HL-60 (cell line): Measurements from ENCODE around the gene ARR3.

Experiments used
- POLR2AphosphoS5 ChIP-seq: IDR thresholded peaks from 2 replicates; pipeline ENCODE4 v1.6.1; 2012; ENCODE audit warnings: low read depth
- SPI1 ChIP-seq: IDR thresholded peaks from 2 replicates; pipeline ENCODE4 v1.6.1; 2012; ENCODE audit warnings: low read depth, mild to moderate bottlenecking, borderline replicate concordance
- TF ChIP-seq, protein P1 (sequence below): IDR thresholded peaks from one replicate; pipeline ENCODE4 v1.5.1; 2011; ENCODE audit warnings: low read length, control low read depth, inconsistent platforms; ENCODE audit not compliant: insufficient read depth
- TF ChIP-seq, protein P2 (sequence below): IDR thresholded peaks from 2 replicates; pipeline ENCODE4 v1.6.1; 2012; ENCODE audit warnings: low read depth; ENCODE audit not compliant: insufficient replicate concordance

DNA sequence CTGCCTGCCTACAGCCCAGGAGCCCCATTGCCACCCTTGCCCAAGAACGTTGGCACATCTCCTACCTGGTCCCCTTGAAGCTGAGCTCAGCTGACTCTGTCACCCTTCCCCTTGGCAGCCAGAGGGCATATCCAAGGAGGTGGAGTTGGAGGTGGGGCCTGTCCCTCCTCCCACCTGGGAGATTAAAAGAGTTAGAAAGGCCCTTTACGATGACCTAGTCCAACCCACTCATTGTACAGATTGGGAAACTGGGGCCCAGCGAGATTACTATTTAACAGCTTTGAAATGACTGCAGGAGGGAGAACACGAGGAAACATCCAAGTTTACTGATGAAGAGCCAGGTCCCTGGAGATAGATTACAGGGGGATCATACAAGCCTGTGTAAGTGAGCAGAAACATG, 8.0 kb upstream of the ARR3 start, which contains the start of gene P2RY4:
- TF ChIP-seq SPI1: no peak
- TF ChIP-seq POLR2AphosphoS5: no peak
- TF ChIP-seq, protein P1, sequence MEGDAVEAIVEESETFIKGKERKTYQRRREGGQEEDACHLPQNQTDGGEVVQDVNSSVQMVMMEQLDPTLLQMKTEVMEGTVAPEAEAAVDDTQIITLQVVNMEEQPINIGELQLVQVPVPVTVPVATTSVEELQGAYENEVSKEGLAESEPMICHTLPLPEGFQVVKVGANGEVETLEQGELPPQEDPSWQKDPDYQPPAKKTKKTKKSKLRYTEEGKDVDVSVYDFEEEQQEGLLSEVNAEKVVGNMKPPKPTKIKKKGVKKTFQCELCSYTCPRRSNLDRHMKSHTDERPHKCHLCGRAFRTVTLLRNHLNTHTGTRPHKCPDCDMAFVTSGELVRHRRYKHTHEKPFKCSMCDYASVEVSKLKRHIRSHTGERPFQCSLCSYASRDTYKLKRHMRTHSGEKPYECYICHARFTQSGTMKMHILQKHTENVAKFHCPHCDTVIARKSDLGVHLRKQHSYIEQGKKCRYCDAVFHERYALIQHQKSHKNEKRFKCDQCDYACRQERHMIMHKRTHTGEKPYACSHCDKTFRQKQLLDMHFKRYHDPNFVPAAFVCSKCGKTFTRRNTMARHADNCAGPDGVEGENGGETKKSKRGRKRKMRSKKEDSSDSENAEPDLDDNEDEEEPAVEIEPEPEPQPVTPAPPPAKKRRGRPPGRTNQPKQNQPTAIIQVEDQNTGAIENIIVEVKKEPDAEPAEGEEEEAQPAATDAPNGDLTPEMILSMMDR: no peak
- TF ChIP-seq, protein P2, sequence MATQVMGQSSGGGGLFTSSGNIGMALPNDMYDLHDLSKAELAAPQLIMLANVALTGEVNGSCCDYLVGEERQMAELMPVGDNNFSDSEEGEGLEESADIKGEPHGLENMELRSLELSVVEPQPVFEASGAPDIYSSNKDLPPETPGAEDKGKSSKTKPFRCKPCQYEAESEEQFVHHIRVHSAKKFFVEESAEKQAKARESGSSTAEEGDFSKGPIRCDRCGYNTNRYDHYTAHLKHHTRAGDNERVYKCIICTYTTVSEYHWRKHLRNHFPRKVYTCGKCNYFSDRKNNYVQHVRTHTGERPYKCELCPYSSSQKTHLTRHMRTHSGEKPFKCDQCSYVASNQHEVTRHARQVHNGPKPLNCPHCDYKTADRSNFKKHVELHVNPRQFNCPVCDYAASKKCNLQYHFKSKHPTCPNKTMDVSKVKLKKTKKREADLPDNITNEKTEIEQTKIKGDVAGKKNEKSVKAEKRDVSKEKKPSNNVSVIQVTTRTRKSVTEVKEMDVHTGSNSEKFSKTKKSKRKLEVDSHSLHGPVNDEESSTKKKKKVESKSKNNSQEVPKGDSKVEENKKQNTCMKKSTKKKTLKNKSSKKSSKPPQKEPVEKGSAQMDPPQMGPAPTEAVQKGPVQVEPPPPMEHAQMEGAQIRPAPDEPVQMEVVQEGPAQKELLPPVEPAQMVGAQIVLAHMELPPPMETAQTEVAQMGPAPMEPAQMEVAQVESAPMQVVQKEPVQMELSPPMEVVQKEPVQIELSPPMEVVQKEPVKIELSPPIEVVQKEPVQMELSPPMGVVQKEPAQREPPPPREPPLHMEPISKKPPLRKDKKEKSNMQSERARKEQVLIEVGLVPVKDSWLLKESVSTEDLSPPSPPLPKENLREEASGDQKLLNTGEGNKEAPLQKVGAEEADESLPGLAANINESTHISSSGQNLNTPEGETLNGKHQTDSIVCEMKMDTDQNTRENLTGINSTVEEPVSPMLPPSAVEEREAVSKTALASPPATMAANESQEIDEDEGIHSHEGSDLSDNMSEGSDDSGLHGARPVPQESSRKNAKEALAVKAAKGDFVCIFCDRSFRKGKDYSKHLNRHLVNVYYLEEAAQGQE: no peak
